ENCODE results near the gene FOXP4. TPM values are rescaled to one million over a fixed set of nuclear protein-coding genes. Genes with fewer than 3 reads are reported as not detected.

Gene FOXP4
- total RNA-seq, 4 donors from 2014 or later: 12.6 to 42.4 (median 23.7) TPM

DNA sequence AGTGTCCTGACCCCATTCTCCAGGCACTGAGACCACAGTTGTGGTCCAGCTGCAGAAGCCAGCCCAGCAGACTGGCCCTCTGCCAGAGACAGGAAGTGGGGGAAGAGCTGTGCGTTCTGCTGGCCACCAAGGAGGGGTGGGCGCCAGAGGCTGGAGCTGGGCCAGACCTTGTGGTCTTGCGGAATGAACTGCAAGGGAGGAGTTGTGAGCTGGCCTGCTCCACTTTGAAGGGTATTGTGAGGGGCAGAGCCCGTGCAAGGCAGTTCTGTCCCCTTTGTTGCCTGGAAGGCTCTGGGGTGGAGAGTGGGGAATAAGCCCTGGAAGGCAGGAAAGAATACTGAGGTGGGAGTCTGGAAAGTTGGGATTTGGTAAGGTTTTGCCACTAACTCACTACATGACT is 88.5 kb downstream of the FOXP4 start:
- intact Hi-C loops (cut with DNase I): no loop called here
- H3K9me3 ChIP-seq: no peaks in the 10 kb centered on the region

DNA sequence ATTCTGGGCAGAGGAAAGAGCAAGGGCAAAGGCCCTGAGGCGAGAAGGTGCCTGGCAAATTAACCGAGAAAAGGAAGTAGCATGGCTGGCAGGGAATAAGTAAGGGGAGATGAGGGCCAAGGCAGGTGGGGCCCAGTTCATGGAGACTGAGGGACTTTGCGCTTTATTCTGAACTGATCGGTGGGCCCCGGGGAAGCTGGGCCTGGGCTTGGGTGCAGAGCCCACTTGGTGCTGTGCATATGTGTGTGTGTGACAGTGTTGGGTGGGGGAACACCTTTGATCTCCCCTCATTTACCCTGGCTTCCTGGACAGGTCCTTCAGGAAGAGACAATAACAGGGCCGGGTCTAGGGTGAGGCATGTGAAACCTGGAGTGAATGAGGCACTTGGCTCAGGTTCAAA is 89.2 kb downstream of the FOXP4 start:
- H3K36me3 ChIP-seq: no peaks in the 10 kb centered on the region
- intact Hi-C loops (cut with DNase I): no loop called here
- H3K4me1 ChIP-seq: peaks cover 19 to 28% of the 10 kb centered on the region in 2 donors
- H3K27me3 ChIP-seq: peaks cover 6% of the 10 kb centered on the region
- H3K4me3 ChIP-seq (replicated peaks in 1 of 3): no peak overlapping the region
- no peak for DNase-seq
- no peaks in the 10 kb centered on the region for H3K9me3 ChIP-seq
- TF ChIP-seq POLR2A (IDR thresholded peaks at IDR 0.05): no peak
- TF ChIP-seq, protein P1, sequence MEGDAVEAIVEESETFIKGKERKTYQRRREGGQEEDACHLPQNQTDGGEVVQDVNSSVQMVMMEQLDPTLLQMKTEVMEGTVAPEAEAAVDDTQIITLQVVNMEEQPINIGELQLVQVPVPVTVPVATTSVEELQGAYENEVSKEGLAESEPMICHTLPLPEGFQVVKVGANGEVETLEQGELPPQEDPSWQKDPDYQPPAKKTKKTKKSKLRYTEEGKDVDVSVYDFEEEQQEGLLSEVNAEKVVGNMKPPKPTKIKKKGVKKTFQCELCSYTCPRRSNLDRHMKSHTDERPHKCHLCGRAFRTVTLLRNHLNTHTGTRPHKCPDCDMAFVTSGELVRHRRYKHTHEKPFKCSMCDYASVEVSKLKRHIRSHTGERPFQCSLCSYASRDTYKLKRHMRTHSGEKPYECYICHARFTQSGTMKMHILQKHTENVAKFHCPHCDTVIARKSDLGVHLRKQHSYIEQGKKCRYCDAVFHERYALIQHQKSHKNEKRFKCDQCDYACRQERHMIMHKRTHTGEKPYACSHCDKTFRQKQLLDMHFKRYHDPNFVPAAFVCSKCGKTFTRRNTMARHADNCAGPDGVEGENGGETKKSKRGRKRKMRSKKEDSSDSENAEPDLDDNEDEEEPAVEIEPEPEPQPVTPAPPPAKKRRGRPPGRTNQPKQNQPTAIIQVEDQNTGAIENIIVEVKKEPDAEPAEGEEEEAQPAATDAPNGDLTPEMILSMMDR (IDR thresholded peaks at IDR 0.05): no peak
- WGBS, 2 donors: 81 to 84% methylated on average over 6 of the region's 6 CpGs
- H3K27ac ChIP-seq: no peak overlapping the region

More for the DNA sequence above, 88.5 kb downstream of the FOXP4 start:
- DNase-seq: no peak
- TF ChIP-seq, protein P1 (IDR thresholded peaks at IDR 0.05): no peak
- no peak for TF ChIP-seq POLR2A (IDR thresholded peaks at IDR 0.05)
- Histone ChIP-seq H3K4me3 (replicated peaks in 1 of 3) (no peak overlapping the region), H3K27ac (no peak overlapping the region), H3K36me3 (no peaks in the 10 kb centered on the region), H3K27me3 (peaks cover 6% of the 10 kb centered on the region), H3K4me1 (peaks cover 19 to 28% of the 10 kb centered on the region in 2 donors)
- 31 to 44% methylated on average over 4 of the region's 4 CpGs for WGBS, 2 donors

DNA sequence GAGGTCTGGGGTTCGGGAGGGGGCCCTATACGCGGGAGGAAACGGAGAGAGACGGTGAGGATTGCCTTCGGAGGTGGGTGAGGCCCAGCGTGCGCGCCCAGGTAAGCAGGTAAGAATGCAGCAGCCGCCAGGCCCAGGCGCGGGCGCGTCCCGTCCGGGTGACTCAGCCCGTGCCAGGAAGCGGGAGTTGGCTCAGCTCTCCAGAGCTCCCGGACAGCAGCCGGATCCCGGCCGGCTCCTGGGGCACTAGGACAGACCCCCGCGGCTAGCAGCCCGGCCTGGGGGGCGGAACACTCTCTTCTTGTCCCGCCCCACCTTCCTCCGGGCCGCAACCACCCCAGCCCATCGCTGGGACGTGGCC is 90.6 kb downstream of the FOXP4 start:
- Histone ChIP-seq H3K4me1 (peaks cover 19 to 28% of the 10 kb centered on the region in 2 donors), H3K27ac (no peak overlapping the region), H3K36me3 (no peaks in the 10 kb centered on the region), H3K4me3 (replicated peaks in 1 of 3) (peak overlapping the region in 1 of 3 donors; percentile 40), H3K27me3 (peaks cover 6% of the 10 kb centered on the region), H3K9me3 (no peaks in the 10 kb centered on the region)
- intact Hi-C loops (cut with DNase I): no loop called here
- TF ChIP-seq, protein P1 (IDR thresholded peaks at IDR 0.05): no peak
- TF ChIP-seq POLR2A (IDR thresholded peaks at IDR 0.05): no peak
- WGBS, 2 donors: 19 to 38% methylated on average over 29 to 31 of the region's 31 CpGs
- DNase-seq: peak; percentile 53 to 63

DNA sequence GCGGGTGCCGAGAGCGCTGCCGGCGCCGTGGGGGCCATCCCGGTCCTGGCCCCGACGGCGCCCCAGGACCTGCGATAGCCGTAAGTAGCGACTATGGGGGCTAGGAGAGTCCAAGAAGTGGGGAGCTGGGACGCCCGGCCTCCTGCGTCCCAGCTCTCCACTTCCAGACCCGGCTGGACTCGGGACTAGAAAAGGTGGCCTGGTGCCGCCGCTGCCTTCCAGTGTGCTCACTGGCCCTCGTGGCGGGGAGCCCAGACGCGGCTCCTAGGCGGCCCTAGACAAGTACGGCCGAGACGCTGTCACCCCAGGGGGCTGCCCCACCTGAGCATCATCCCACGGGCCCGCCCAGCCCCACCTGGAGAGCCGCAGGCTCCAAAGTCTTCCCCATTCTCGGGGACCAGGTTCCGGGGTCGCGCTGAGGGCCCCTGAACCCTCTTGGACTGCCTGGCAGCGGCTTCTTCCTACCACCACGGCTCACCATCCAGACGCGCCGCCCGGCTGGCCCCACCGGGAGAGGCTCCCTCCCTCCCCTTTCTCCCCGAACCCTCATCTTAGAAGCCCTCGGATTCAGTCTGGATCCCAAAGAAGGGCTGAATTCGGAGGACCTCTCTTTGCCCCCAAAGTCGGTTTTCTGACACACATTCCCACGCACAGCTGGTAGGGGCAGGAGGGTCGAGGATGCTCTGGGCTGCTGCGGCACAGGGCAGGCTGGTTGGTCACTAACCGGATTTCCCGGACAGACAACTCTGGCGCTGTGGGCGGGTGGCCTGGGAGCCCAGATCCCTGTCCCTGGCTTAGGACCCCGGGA is 91.2 kb downstream of the FOXP4 start:
- no peaks in the 10 kb centered on the region for H3K9me3 ChIP-seq
- no peak overlapping the region for H3K27ac ChIP-seq
- H3K4me1 ChIP-seq: peaks cover 19 to 28% of the 10 kb centered on the region in 2 donors
- peak overlapping the region in 1 of 3 donors; percentile 40 for H3K4me3 ChIP-seq (replicated peaks in 1 of 3)
- DNase-seq: no peak
- TF ChIP-seq, protein P1 (IDR thresholded peaks at IDR 0.05): no peak
- TF ChIP-seq POLR2A (IDR thresholded peaks at IDR 0.05): no peak
- WGBS, 2 donors: 11 to 15% methylated on average over 16 to 23 of the region's 54 CpGs
- intact Hi-C loops (cut with DNase I): no loop called here
- H3K36me3 ChIP-seq: no peaks in the 10 kb centered on the region
- H3K27me3 ChIP-seq: peaks cover 6% of the 10 kb centered on the region

Measured in thyroid gland (tissue), 4 donors.